Body of pancreas (tissue), 4 donors: Measurements from ENCODE around the gene DLG1. TPM values are rescaled to one million over a fixed set of nuclear protein-coding genes. Genes with fewer than 3 reads are reported as not detected.

Source experiments
- ATAC-seq: fragments of 150-250 bp; one replicate; pipeline ENCODE4 v1.9.1; 2016
- DNase-seq, 4 donors: peaks; one replicate each; pipeline ENCODE4 v3.0.0-alpha.2; 2019
- H3K27ac ChIP-seq, 4 donors: fragments of 200-600 bp; sonication (generic); 1 replicate in 3 of 4; 2 replicates in 1 of 4; pipeline versions ENCODE4 v1.5.1 to v1.6.1; 2016 to 2019; ENCODE audit warnings: mild to moderate bottlenecking in 1 of 4, mixed read lengths in 1 of 4, moderate library complexity in 1 of 4
- H3K27me3 ChIP-seq, 2 donors: fragments of 200-600 bp; sonication (generic); one replicate each; pipeline ENCODE4 v1.6.0; 2016; ENCODE audit warnings: mild to moderate bottlenecking in 1 of 2
- H3K36me3 ChIP-seq, 2 donors: fragments of 200-600 bp; sonication (generic); replicated peaks in 1 of 2; 2 replicates each; pipeline ENCODE4 v1.5.1; 2016; ENCODE audit warnings: low read depth in 2 of 2; ENCODE audit not compliant: insufficient read depth in 1 of 2
- H3K4me1 ChIP-seq: fragments of 200-600 bp; sonication (generic); one replicate; pipeline ENCODE4 v1.6.0; 2016
- H3K4me3 ChIP-seq, 2 donors: fragments of 200-600 bp; sonication (generic); 1 replicate in 1 of 2; 2 replicates in 1 of 2; pipeline ENCODE4 v1.5.1; 2016 to 2019
- H3K9me3 ChIP-seq, 3 donors: fragments of 200-600 bp; sonication (generic); 1 replicate in 2 of 3; 2 replicates in 1 of 3; pipeline ENCODE4 v1.5.1; 2016
- CTCF ChIP-seq, 7 experiments: fragments of 450-650 bp in 4 of 7; fragments of 200-600 bp in 3 of 7; sonication (generic) in 3 of 7; IDR thresholded peaks; one replicate each; pipeline ENCODE4 v1.5.1; 2016 to 2019; ENCODE audit warnings: antibody characterized with exemption in 7 of 7
- POLR2A ChIP-seq, 3 donors: fragments of 450-650 bp; IDR thresholded peaks; one replicate each; pipeline ENCODE4 v1.6.1; 2016; ENCODE audit warnings: antibody characterized with exemption in 3 of 3, mild to moderate bottlenecking in 2 of 3
- WGBS, 2 donors: methylation state at CpG; one replicate each; pipeline ENCODE4 v1.1.5; 2017; 5-methylcytosine and 5-hydroxymethylcytosine counted together
- intact Hi-C: fragments of 100-400 bp; cut with DNase I; formaldehyde crosslinking; loops from one replicate; pipeline ENCODE4 v1.15.1; 2023
- total RNA-seq, 2 donors: library from RNA; depleted of rRNA; stranded (reverse); fragments of >200 nt; gene quantifications; one replicate each; pipeline ENCODE4 v1.1.0, GENCODE V29; 2016

DLG1 gene
- total RNA-seq, 2 donors from 2014 or later: 45.8 to 48.8 TPM

- intact Hi-C loops: no loop called here
- no peak for TF ChIP-seq POLR2A (IDR thresholded peaks at IDR 0.05)
- no peak for TF ChIP-seq CTCF (IDR thresholded peaks at IDR 0.05)
- Histone ChIP-seq H3K27ac (no peak overlapping the region), H3K4me3 (no peak overlapping the region), H3K9me3 (no peaks in the 10 kb centered on the region), H3K27me3 (no peaks in the 10 kb centered on the region), H3K36me3 (no peaks in the 10 kb centered on the region), H3K4me1 (peaks cover 22% of the 10 kb centered on the region)
- ATAC-seq (no peak), DNase-seq (no peak)
- WGBS, 2 donors: 94 to 95% methylated on average over 2 of the region's 2 CpGs
These were observed 70.4 kb downstream of the DLG1 start for GRCh38 chr3:197227780-197228574.

- DNase-seq: no peak
- Histone ChIP-seq H3K9me3 (no peaks in the 10 kb centered on the region), H3K27me3 (no peaks in the 10 kb centered on the region), H3K4me3 (no peak overlapping the region), H3K36me3 (no peaks in the 10 kb centered on the region), H3K4me1 (peaks cover 22% of the 10 kb centered on the region), H3K27ac (no peak overlapping the region)
- ATAC-seq: no peak
- 59 to 69% methylated on average over 3 of the region's 3 CpGs for WGBS, 2 donors
- no peak for TF ChIP-seq CTCF (IDR thresholded peaks at IDR 0.05)
- no peak for TF ChIP-seq POLR2A (IDR thresholded peaks at IDR 0.05)
- intact Hi-C loops: no loop called here
These were observed 72.2 kb downstream of the DLG1 start for GRCh38 chr3:197226179-197226578.

- 79 to 81% methylated on average over 1 of the region's 1 CpG for WGBS, 2 donors
- intact Hi-C loops: no loop called here
- H3K4me3 ChIP-seq: no peak overlapping the region
- DNase-seq: no peak
- TF ChIP-seq CTCF (IDR thresholded peaks at IDR 0.05) (no peak), POLR2A (IDR thresholded peaks at IDR 0.05) (no peak)
- H3K27me3 ChIP-seq: no peaks in the 10 kb centered on the region
- H3K27ac ChIP-seq: no peak overlapping the region
- no peak for ATAC-seq
- H3K36me3 ChIP-seq: no peaks in the 10 kb centered on the region
- H3K9me3 ChIP-seq: no peaks in the 10 kb centered on the region
- H3K4me1 ChIP-seq: peaks cover 22% of the 10 kb centered on the region
These were observed 72.8 kb downstream of the DLG1 start for GRCh38 chr3:197225579-197225978.

- intact Hi-C loops: no loop called here
- ATAC-seq: no peak
- H3K9me3 ChIP-seq: no peaks in the 10 kb centered on the region
These were observed 74.4 kb downstream of the DLG1 start for GRCh38 chr3:197224034-197224444.

More at GRCh38 chr3:197224034-197224444, 74.4 kb downstream of the DLG1 start:
- Histone ChIP-seq H3K4me1 (peaks cover 13% of the 10 kb centered on the region), H3K4me3 (no peak overlapping the region), H3K27ac (no peak overlapping the region), H3K36me3 (no peaks in the 10 kb centered on the region), H3K27me3 (no peaks in the 10 kb centered on the region)
- no peak for DNase-seq
- TF ChIP-seq POLR2A (IDR thresholded peaks at IDR 0.05) (no peak), CTCF (IDR thresholded peaks at IDR 0.05) (peak in 6 of 7 experiments; percentile 33 to 53 (median 50))
